K562 (cell line): ENCODE data around the gene C2CD2L. TPM values are rescaled to one million over a fixed set of nuclear protein-coding genes. Genes with fewer than 3 reads are reported as not detected.

Source experiments
- KDM5B ChIP-seq: fragments of 200-600 bp; sonication (generic); IDR thresholded peaks from 2 replicates; pipeline ENCODE4 v1.6.1; 2012; ENCODE audit warnings: low read depth, mild to moderate bottlenecking, moderate library complexity, low read length, control low read depth, inconsistent platforms; ENCODE audit not compliant: insufficient replicate concordance
- PHF8 ChIP-seq: fragments of 200-600 bp; sonication (generic); IDR thresholded peaks from 2 replicates; pipeline ENCODE4 v1.6.1; 2012; ENCODE audit warnings: mixed run types, mild to moderate bottlenecking, inconsistent platforms, low read length, moderate library complexity, borderline replicate concordance
- TAF15 ChIP-seq: fragments of 200-400 bp; formaldehyde crosslinking; IDR thresholded peaks from 2 replicates; pipeline ENCODE4 v1.6.1; 2017; ENCODE audit warnings: mild to moderate bottlenecking, low read depth, low read length, moderate library complexity
- polyA plus RNA-seq, 8 experiments: library from polyadenylated mRNA; depleted of rRNA in 4 of 8; stranded (reverse) in 5 of 8; unstranded in 3 of 8; fragments of >200 nt; fragmentation: Nextera tagmentation in 2 of 8; fragmentation: Illumina TruSeq in 1 of 8; extraction: Ambion mirVana in 2 of 8; extraction: Trizol in 1 of 8; gene quantifications; 2 replicates each; pipeline versions ENCODE4 v1.2.1 to v1.2.3, GENCODE V29; 2011 to 2014; ENCODE audit warnings: inconsistent platforms in 1 of 8, missing spikeins in 1 of 8
- total RNA-seq, 7 experiments: library from RNA; depleted of rRNA in 6 of 7; stranded (reverse); fragments of >200 nt in 6 of 7; fragmentation: Illumina TruSeq in 2 of 7; extraction: Trizol in 2 of 7; gene quantifications; 2 replicates each; pipeline versions ENCODE4 v1.2.1 to v1.2.3, GENCODE V29; 2011 to 2021; ENCODE audit warnings: low replicate concordance in 1 of 7
- TF ChIP-seq, protein P1 (sequence below): sonication (generic); formaldehyde crosslinking; IDR thresholded peaks from 2 replicates; pipeline ENCODE4 v1.8.0; 2023; ENCODE audit warnings: mild to moderate bottlenecking, missing genetic modification reagents
- TF ChIP-seq, protein P2 (sequence below), 2 experiments: IDR thresholded peaks; 2 replicates each; pipeline ENCODE4 v1.6.1; 2011; ENCODE audit warnings: borderline replicate concordance in 1 of 2, control low read depth in 1 of 2, low read depth in 1 of 2, low read length in 1 of 2, mild to moderate bottlenecking in 1 of 2, mixed read lengths in 1 of 2, moderate library complexity in 1 of 2; ENCODE audit not compliant: insufficient read depth in 1 of 2, insufficient read length in 1 of 2, poor library complexity in 1 of 2, severe bottlenecking in 1 of 2; ENCODE audit errors: extremely low read depth in 1 of 2

Gene C2CD2L
- total and polyA plus RNA-seq, 9 of the 15 experiments (the other 6 are each of a cell fraction or from before 2014, with no cell fraction given) = 0.66 to 41.2 (median 14.8) TPM

DNA sequence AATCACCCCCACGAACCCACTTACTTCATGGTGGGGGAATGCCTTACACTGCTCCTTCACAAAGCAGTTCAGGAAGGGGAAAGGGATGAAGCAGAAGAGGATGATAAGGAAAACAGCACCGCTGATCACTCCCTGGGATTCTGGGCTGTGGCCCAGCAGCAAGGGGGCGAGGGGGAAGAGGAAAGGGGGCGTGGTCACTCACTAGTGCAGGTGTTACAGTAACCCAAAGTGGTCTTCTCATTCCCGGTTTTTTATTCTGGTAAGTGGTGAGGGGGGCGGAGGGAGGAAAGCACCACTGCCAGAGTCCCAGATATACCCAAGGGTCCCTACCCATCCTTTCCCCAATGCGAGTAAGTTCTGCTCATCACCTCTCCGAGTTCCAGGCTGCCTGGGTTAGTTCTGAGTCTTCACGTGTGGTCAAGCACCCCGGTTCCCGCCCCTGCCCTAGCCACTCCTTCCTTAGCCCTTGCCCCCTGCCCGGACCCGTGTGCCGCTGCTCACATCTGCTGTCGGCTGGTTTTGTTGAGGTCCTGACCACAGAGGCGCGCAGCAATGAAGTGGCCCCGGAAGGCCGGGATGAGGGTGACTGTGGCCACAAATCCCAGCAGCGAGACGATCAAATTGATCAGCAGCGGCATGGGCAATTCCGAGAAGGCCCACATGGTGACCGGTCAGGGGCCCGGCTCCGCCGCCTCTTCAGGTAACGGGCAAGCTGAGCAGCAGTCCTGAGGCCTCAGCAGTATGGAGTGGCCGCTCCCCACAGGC lies 6.0 kb upstream of the C2CD2L start (continued):
- TF ChIP-seq, protein P1, sequence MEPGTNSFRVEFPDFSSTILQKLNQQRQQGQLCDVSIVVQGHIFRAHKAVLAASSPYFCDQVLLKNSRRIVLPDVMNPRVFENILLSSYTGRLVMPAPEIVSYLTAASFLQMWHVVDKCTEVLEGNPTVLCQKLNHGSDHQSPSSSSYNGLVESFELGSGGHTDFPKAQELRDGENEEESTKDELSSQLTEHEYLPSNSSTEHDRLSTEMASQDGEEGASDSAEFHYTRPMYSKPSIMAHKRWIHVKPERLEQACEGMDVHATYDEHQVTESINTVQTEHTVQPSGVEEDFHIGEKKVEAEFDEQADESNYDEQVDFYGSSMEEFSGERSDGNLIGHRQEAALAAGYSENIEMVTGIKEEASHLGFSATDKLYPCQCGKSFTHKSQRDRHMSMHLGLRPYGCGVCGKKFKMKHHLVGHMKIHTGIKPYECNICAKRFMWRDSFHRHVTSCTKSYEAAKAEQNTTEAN (CRISPR knock-in tag) = peak; percentile 39; the same call in 1 of the 2 replicates
- TF ChIP-seq KDM5B (peak; percentile 0), PHF8 (peak; percentile 60; the same call in 1 of the 2 replicates), TAF15 (no peak)
- TF ChIP-seq, protein P2, sequence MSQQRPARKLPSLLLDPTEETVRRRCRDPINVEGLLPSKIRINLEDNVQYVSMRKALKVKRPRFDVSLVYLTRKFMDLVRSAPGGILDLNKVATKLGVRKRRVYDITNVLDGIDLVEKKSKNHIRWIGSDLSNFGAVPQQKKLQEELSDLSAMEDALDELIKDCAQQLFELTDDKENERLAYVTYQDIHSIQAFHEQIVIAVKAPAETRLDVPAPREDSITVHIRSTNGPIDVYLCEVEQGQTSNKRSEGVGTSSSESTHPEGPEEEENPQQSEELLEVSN (IDR thresholded peaks at IDR 0.05; ENCODE audit: borderline replicate concordance in 1 of 2, extremely low read depth in 1 of 2, insufficient read depth in 1 of 2, insufficient read length in 1 of 2, low read depth in 1 of 2, low read length in 1 of 2, poor library complexity in 1 of 2, severe bottlenecking in 1 of 2) = peak in 1 of 2 experiments; percentile 33
